ENCODE results near the gene MYO10. TPM values are rescaled to one million over a fixed set of nuclear protein-coding genes. Genes with fewer than 3 reads are reported as not detected.

The MYO10 gene
- total RNA-seq, 2 experiments from 2014 or later: 0.23 to 0.28 TPM

- ChIA-PET CTCF (no interaction called here), POLR2A (no interaction called here)
- Mint-ChIP-seq H3K36me3 (ENCODE audit: low read depth) (no peaks in the 10 kb centered on the region), H3K27me3 (no peaks in the 10 kb centered on the region), H3K27ac (no peak overlapping the region), H3K9me3 (ENCODE audit: low read depth) (no peaks in the 10 kb centered on the region), H3K4me1 (no peaks in the 10 kb centered on the region), H3K4me3 (no peak overlapping the region)
- intact Hi-C loops (cut with DNase I, micrococcal nuclease): no loop called here
- no peak for DNase-seq
- ATAC-seq: no peak
Measured at GRCh38 chr5:16896767-16897166, 39.3 kb downstream of the MYO10 start.

GRCh38 chr5:16894236-16895057, 41.6 kb downstream of the MYO10 start:
- ChIA-PET CTCF (no interaction called here), POLR2A (no interaction called here)
- no peaks in the 10 kb centered on the region for H3K9me3 Mint-ChIP-seq (ENCODE audit: low read depth)
- ATAC-seq: no peak
- intact Hi-C loops (cut with DNase I, micrococcal nuclease): no loop called here
- no peak for DNase-seq
- no peak overlapping the region for H3K4me3 Mint-ChIP-seq
- H3K4me1 Mint-ChIP-seq: no peaks in the 10 kb centered on the region
- no peaks in the 10 kb centered on the region for H3K36me3 Mint-ChIP-seq (ENCODE audit: low read depth)
- no peaks in the 10 kb centered on the region for H3K27me3 Mint-ChIP-seq
- no peak overlapping the region for H3K27ac Mint-ChIP-seq

GRCh38 chr5:16891033-16891432, 45.1 kb downstream of the MYO10 start:
- DNase-seq (no peak), ATAC-seq (no peak)
- Mint-ChIP-seq H3K9me3 (ENCODE audit: low read depth) (no peaks in the 10 kb centered on the region), H3K4me3 (no peak overlapping the region), H3K27me3 (no peaks in the 10 kb centered on the region), H3K4me1 (no peaks in the 10 kb centered on the region), H3K27ac (no peak overlapping the region), H3K36me3 (ENCODE audit: low read depth) (no peaks in the 10 kb centered on the region)
- ChIA-PET CTCF (no interaction called here), POLR2A (no interaction called here)
- intact Hi-C loops (cut with DNase I, micrococcal nuclease): no loop called here

GRCh38 chr5:16889972-16890519, 46.0 kb downstream of the MYO10 start:
- no peak overlapping the region for H3K4me3 Mint-ChIP-seq
- no peak overlapping the region for H3K27ac Mint-ChIP-seq
- POLR2A ChIA-PET: no interaction called here
- no peaks in the 10 kb centered on the region for H3K36me3 Mint-ChIP-seq (ENCODE audit: low read depth)
- no peak for ATAC-seq
- H3K9me3 Mint-ChIP-seq (ENCODE audit: low read depth): no peaks in the 10 kb centered on the region
- intact Hi-C loops (cut with DNase I, micrococcal nuclease): no loop called here
- CTCF ChIA-PET: no interaction called here
- no peaks in the 10 kb centered on the region for H3K27me3 Mint-ChIP-seq
- DNase-seq: no peak
- H3K4me1 Mint-ChIP-seq: no peaks in the 10 kb centered on the region

- no peak overlapping the region for H3K4me3 Mint-ChIP-seq
- no peaks in the 10 kb centered on the region for H3K4me1 Mint-ChIP-seq
- intact Hi-C loops (cut with DNase I, micrococcal nuclease): no loop called here
- no peaks in the 10 kb centered on the region for H3K36me3 Mint-ChIP-seq (ENCODE audit: low read depth)
- ChIA-PET POLR2A (no interaction called here), CTCF (no interaction called here)
- no peak for DNase-seq
- H3K27ac Mint-ChIP-seq: no peak overlapping the region
- H3K27me3 Mint-ChIP-seq: no peaks in the 10 kb centered on the region
- H3K9me3 Mint-ChIP-seq (ENCODE audit: low read depth): no peaks in the 10 kb centered on the region
- no peak for ATAC-seq
Measured at GRCh38 chr5:16889203-16889971, 46.7 kb downstream of the MYO10 start.

GRCh38 chr5:16888694-16889124, 47.4 kb downstream of the MYO10 start:
- H3K27ac Mint-ChIP-seq: no peak overlapping the region
- no peaks in the 10 kb centered on the region for H3K4me1 Mint-ChIP-seq
- H3K27me3 Mint-ChIP-seq: no peaks in the 10 kb centered on the region
- ATAC-seq (no peak), DNase-seq (no peak)
- ChIA-PET POLR2A (no interaction called here), CTCF (interaction anchor here (0.7 kb wide), 1 partner anchor 1247 kb away, joined by 3 read pairs; no protein-coding TSS in a partner anchor)
- no peaks in the 10 kb centered on the region for H3K36me3 Mint-ChIP-seq (ENCODE audit: low read depth)
- H3K9me3 Mint-ChIP-seq (ENCODE audit: low read depth): no peaks in the 10 kb centered on the region
- intact Hi-C loops (cut with DNase I, micrococcal nuclease): no loop called here
- H3K4me3 Mint-ChIP-seq: no peak overlapping the region

GRCh38 chr5:16886793-16887345, 49.2 kb downstream of the MYO10 start:
- DNase-seq (no peak), ATAC-seq (no peak)
- ChIA-PET CTCF (interaction anchor here (0.8 kb wide), 1 partner anchor 74 kb away, joined by 3 read pairs; no protein-coding TSS in a partner anchor), POLR2A (no interaction called here)
- intact Hi-C loops (cut with DNase I, micrococcal nuclease): no loop called here
- H3K4me3 Mint-ChIP-seq: no peak overlapping the region
- no peaks in the 10 kb centered on the region for H3K9me3 Mint-ChIP-seq (ENCODE audit: low read depth)
- peaks cover 2% of the 10 kb centered on the region for H3K27me3 Mint-ChIP-seq
- H3K36me3 Mint-ChIP-seq (ENCODE audit: low read depth): no peaks in the 10 kb centered on the region
- H3K4me1 Mint-ChIP-seq: no peaks in the 10 kb centered on the region
- H3K27ac Mint-ChIP-seq: no peak overlapping the region

GRCh38 chr5:16886366-16886736, 49.7 kb downstream of the MYO10 start:
- H3K4me1 Mint-ChIP-seq: no peaks in the 10 kb centered on the region
- H3K27ac Mint-ChIP-seq: no peak overlapping the region
- H3K9me3 Mint-ChIP-seq (ENCODE audit: low read depth): no peaks in the 10 kb centered on the region
- H3K36me3 Mint-ChIP-seq (ENCODE audit: low read depth): no peaks in the 10 kb centered on the region
- DNase-seq (no peak), ATAC-seq (no peak)
- intact Hi-C loops (cut with DNase I, micrococcal nuclease): no loop called here
- H3K27me3 Mint-ChIP-seq: peaks cover 2% of the 10 kb centered on the region
- no peak overlapping the region for H3K4me3 Mint-ChIP-seq
- ChIA-PET POLR2A (no interaction called here), CTCF (no interaction called here)

GRCh38 chr5:16885635-16886365, 50.3 kb downstream of the MYO10 start:
- H3K4me1 Mint-ChIP-seq: no peaks in the 10 kb centered on the region
- POLR2A ChIA-PET: no interaction called here
- CTCF ChIA-PET: no interaction called here
- no peak overlapping the region for H3K4me3 Mint-ChIP-seq
- peaks cover 2% of the 10 kb centered on the region for H3K27me3 Mint-ChIP-seq
- H3K9me3 Mint-ChIP-seq (ENCODE audit: low read depth): no peaks in the 10 kb centered on the region
- DNase-seq (no peak), ATAC-seq (no peak)
- H3K36me3 Mint-ChIP-seq (ENCODE audit: low read depth): no peaks in the 10 kb centered on the region
- no peak overlapping the region for H3K27ac Mint-ChIP-seq
- intact Hi-C loops (cut with DNase I, micrococcal nuclease): no loop called here

- Mint-ChIP-seq H3K27ac (no peak overlapping the region), H3K36me3 (ENCODE audit: low read depth) (no peaks in the 10 kb centered on the region), H3K27me3 (peaks cover 2% of the 10 kb centered on the region), H3K4me1 (no peaks in the 10 kb centered on the region), H3K4me3 (no peak overlapping the region), H3K9me3 (ENCODE audit: low read depth) (no peaks in the 10 kb centered on the region)
- intact Hi-C loops (cut with DNase I, micrococcal nuclease): no loop called here
- ATAC-seq: no peak
- no peak for DNase-seq
- ChIA-PET POLR2A (no interaction called here), CTCF (no interaction called here)
Measured at GRCh38 chr5:16884595-16884994, 51.5 kb downstream of the MYO10 start.

GRCh38 chr5:16883806-16884205, 52.3 kb downstream of the MYO10 start:
- H3K9me3 Mint-ChIP-seq (ENCODE audit: low read depth): no peaks in the 10 kb centered on the region
- ATAC-seq: no peak

More at GRCh38 chr5:16883806-16884205, 52.3 kb downstream of the MYO10 start:
- DNase-seq: no peak
- peaks cover 2% of the 10 kb centered on the region for H3K27me3 Mint-ChIP-seq
- CTCF ChIA-PET: no interaction called here
- intact Hi-C loops (cut with DNase I, micrococcal nuclease): no loop called here
- no peak overlapping the region for H3K4me3 Mint-ChIP-seq
- no peaks in the 10 kb centered on the region for H3K36me3 Mint-ChIP-seq (ENCODE audit: low read depth)
- POLR2A ChIA-PET: interaction anchor here (0.6 kb wide), 1 partner anchor 124 kb away, joined by 3 read pairs; no protein-coding TSS in a partner anchor
- no peaks in the 10 kb centered on the region for H3K4me1 Mint-ChIP-seq
- H3K27ac Mint-ChIP-seq: no peak overlapping the region
